Endodermal cell (in vitro differentiated cells): ENCODE data around the gene MED29. TPM values are rescaled to one million over a fixed set of nuclear protein-coding genes. Genes with fewer than 3 reads are reported as not detected.
A peak's percentile ranks its signal among the peaks of the same experiment; 100 is the strongest.

Experiments
- DNase-seq: peaks from one replicate; pipeline ENCODE4 v3.0.0-alpha.2; 2017
- H3K27ac ChIP-seq: 2 replicates; pipeline ENCODE4 v1.5.1; 2013; ENCODE audit warnings: mild to moderate bottlenecking, low read depth, low read length, moderate library complexity
- H3K27me3 ChIP-seq: 2 replicates; pipeline ENCODE4 v1.6.1; 2013; ENCODE audit warnings: mild to moderate bottlenecking, low read length, moderate library complexity; ENCODE audit not compliant: insufficient read depth, control insufficient read depth, poor library complexity, severe bottlenecking
- H3K36me3 ChIP-seq: 2 replicates; pipeline ENCODE4 v1.7.0; 2013; ENCODE audit warnings: mild to moderate bottlenecking, low read length, moderate library complexity; ENCODE audit not compliant: control insufficient read depth, insufficient read depth
- H3K4me1 ChIP-seq: one replicate; pipeline ENCODE4 v1.7.0; 2013; ENCODE audit warnings: low read length; ENCODE audit not compliant: control insufficient read depth, insufficient read depth
- H3K4me3 ChIP-seq: 2 replicates; pipeline ENCODE4 v1.5.1; 2013; ENCODE audit warnings: mild to moderate bottlenecking, low read length, moderate library complexity
- H3K9ac ChIP-seq: 2 replicates; pipeline ENCODE4 v1.6.1; 2013; ENCODE audit warnings: mild to moderate bottlenecking, low read length, moderate library complexity; ENCODE audit not compliant: poor library complexity, severe bottlenecking; ENCODE audit errors: extremely low read depth
- H3K9me3 ChIP-seq: 2 replicates; pipeline ENCODE4 v1.6.1; 2013; ENCODE audit warnings: mild to moderate bottlenecking, low read length, moderate library complexity; ENCODE audit not compliant: control insufficient read depth
- H3K27ac Mint-ChIP-seq: 2 replicates; pipeline ENCODE4 v1.8.0; 2020; ENCODE audit warnings: mixed read lengths
- H3K27me3 Mint-ChIP-seq: 2 replicates; pipeline ENCODE4 v1.8.0; 2021; ENCODE audit warnings: mild to moderate bottlenecking, mixed read lengths; ENCODE audit not compliant: insufficient read depth
- H3K36me3 Mint-ChIP-seq: 2 replicates; pipeline ENCODE4 v1.8.0; 2020; ENCODE audit warnings: low read depth, mixed read lengths
- H3K4me1 Mint-ChIP-seq: 2 replicates; pipeline ENCODE4 v1.8.0; 2020; ENCODE audit warnings: mixed read lengths
- H3K4me3 Mint-ChIP-seq: 2 replicates; pipeline ENCODE4 v1.8.0; 2020; ENCODE audit warnings: mild to moderate bottlenecking, moderate library complexity, mixed read lengths
- H3K9me3 Mint-ChIP-seq: 2 replicates; pipeline ENCODE4 v1.8.0; 2020; ENCODE audit warnings: mild to moderate bottlenecking, mixed read lengths
- WGBS, 2 experiments: methylation state at CpG; one replicate each; pipeline versions ENCODE4 v1.1.5 to v1.1.7; 2013; ENCODE audit warnings: missing lambda C conversion rate in 2 of 2, mixed read lengths in 1 of 2; ENCODE audit not compliant: insufficient coverage in 1 of 2, insufficient read length in 1 of 2; 5-methylcytosine and 5-hydroxymethylcytosine counted together
- total RNA-seq, 2 donors: library from RNA; stranded (reverse); fragmentation: NEBNext Ultra II Directional in 1 of 2; extraction: Animal tissue kit (Norgen Biotek cat#: 25700) in 1 of 2; gene quantifications; 2 replicates in 1 of 2; 3 replicates in 1 of 2; pipeline ENCODE4 v1.2.1, GENCODE V29; 2021
- TF ChIP-seq, protein P1 (sequence below): fragments of 200-600 bp; sonication (generic); conservative IDR thresholded peaks from 2 replicates; pipeline ENCODE4 v1.5.0; 2021; ENCODE audit warnings: antibody characterized with exemption, mild to moderate bottlenecking

The MED29 gene
- total RNA-seq, 2 donors from 2014 or later = 32.6 to 38.9 TPM

DNA sequence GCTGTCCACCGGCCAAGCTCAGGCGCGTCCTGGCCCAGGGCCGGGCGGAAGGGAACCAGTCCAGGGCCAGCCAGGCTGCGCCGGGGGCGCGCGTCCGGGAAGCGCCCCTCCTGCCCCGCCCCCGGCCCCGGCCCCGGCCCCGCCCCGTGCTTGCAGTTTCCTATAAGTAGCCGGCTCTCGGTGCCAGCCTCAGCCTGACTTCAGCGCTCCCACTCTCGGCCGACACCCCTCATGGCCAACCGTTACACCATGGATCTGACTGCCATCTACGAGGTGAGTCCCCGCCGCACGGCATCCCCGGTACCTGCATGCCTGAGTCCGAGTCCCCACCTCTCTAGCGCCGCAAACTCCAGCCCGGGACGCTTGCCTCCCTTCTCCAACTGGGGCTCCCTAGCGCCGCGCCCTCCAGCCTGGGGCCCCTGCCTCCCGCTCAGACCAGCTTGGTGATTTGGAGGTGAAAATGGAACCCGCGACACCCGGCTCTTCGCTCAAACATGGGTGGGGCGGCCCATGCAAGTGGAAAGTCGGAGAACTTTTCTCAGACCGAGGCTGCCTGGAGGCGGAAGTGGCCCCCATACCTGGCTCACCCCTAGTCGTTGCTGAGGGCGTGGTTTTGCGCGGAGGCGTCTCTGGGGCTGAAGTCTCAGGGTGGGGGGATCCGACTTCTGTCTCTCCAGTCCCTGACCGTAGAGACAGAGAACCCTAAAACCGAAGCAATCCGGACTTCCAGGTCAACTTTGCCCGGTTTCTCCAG lies 15.7 kb downstream of the MED29 start, which contains the start of gene ZFP36:
Gene ZFP36 (plus strand): TSS at position 192 of the 754 bp plus-strand sequence. CDS start 58 bp downstream, at position 250.
- Histone ChIP-seq H3K27ac (no peak within 1 kb of the TSS), H3K4me3 (peak within 1 kb of the TSS; percentile 95), H3K9me3 (no peaks in the 10 kb centered on the region), H3K4me1 (peaks cover 14% of the 10 kb centered on the region), H3K36me3 (peaks cover 4% of the 10 kb centered on the region), H3K9ac (peak within 1 kb of the TSS; percentile 86), H3K27me3 (no peaks in the 10 kb centered on the region)
- Mint-ChIP-seq H3K27me3 (no peaks in the 10 kb centered on the region), H3K4me1 (peaks cover 41% of the 10 kb centered on the region), H3K36me3 (peaks cover 10% of the 10 kb centered on the region), H3K27ac (peak within 1 kb of the TSS; percentile 95), H3K9me3 (no peaks in the 10 kb centered on the region), H3K4me3 (peak within 1 kb of the TSS; percentile 91)
- 0 to 1% methylated on average over 16 to 56 of the region's 56 CpGs for WGBS, 2 experiments
- TF ChIP-seq, protein P1, sequence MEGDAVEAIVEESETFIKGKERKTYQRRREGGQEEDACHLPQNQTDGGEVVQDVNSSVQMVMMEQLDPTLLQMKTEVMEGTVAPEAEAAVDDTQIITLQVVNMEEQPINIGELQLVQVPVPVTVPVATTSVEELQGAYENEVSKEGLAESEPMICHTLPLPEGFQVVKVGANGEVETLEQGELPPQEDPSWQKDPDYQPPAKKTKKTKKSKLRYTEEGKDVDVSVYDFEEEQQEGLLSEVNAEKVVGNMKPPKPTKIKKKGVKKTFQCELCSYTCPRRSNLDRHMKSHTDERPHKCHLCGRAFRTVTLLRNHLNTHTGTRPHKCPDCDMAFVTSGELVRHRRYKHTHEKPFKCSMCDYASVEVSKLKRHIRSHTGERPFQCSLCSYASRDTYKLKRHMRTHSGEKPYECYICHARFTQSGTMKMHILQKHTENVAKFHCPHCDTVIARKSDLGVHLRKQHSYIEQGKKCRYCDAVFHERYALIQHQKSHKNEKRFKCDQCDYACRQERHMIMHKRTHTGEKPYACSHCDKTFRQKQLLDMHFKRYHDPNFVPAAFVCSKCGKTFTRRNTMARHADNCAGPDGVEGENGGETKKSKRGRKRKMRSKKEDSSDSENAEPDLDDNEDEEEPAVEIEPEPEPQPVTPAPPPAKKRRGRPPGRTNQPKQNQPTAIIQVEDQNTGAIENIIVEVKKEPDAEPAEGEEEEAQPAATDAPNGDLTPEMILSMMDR = peak; percentile 13
- DNase-seq = peak; percentile 95

DNA sequence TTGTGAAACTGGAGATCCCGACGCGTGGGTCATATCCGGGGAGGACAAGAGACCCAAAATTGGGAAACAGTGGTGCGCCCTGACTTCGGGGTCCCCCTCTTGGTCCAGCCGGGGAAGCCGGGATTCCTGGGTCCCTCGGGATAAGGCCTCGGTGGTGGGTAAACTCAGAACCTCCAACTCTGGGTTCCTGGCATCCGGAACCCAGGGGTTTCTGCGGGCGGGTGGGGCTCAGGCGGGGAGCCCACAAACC lies 16.2 kb downstream of the MED29 start:
- Histone ChIP-seq H3K4me3 (peak overlapping the region; percentile 95), H3K4me1 (peaks cover 10% of the 10 kb centered on the region), H3K9ac (peak overlapping the region; percentile 86), H3K36me3 (peaks cover 4% of the 10 kb centered on the region), H3K27me3 (no peaks in the 10 kb centered on the region), H3K27ac (no peak overlapping the region), H3K9me3 (no peaks in the 10 kb centered on the region)
- peak overlapping the region; percentile 94 for H3K27ac Mint-ChIP-seq
- H3K9me3 Mint-ChIP-seq = no peaks in the 10 kb centered on the region
- DNase-seq = peak; percentile 57
- TF ChIP-seq, protein P1 = no peak
- WGBS, 2 experiments = 22 to 25% methylated on average over 8 to 14 of the region's 14 CpGs
- H3K4me3 Mint-ChIP-seq = peak overlapping the region; percentile 91
- peaks cover 10% of the 10 kb centered on the region for H3K36me3 Mint-ChIP-seq
- H3K27me3 Mint-ChIP-seq = no peaks in the 10 kb centered on the region
- H3K4me1 Mint-ChIP-seq = peaks cover 36% of the 10 kb centered on the region

DNA sequence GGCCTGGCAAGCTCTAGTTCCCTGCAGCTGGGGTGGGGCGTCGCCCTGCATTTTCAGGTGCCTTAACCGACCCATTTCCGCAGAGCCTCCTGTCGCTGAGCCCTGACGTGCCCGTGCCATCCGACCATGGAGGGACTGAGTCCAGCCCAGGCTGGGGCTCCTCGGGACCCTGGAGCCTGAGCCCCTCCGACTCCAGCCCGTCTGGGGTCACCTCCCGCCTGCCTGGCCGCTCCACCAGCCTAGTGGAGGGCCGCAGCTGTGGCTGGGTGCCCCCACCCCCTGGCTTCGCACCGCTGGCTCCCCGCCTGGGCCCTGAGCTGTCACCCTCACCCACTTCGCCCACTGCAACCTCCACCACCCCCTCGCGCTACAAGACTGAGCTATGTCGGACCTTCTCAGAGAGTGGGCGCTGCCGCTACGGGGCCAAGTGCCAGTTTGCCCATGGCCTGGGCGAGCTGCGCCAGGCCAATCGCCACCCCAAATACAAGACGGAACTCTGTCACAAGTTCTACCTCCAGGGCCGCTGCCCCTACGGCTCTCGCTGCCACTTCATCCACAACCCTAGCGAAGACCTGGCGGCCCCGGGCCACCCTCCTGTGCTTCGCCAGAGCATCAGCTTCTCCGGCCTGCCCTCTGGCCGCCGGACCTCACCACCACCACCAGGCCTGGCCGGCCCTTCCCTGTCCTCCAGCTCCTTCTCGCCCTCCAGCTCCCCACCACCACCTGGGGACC lies 16.6 kb downstream of the MED29 start:
- H3K4me1 Mint-ChIP-seq = peaks cover 35% of the 10 kb centered on the region
- H3K4me1 ChIP-seq = peaks cover 9% of the 10 kb centered on the region
- H3K27me3 Mint-ChIP-seq = no peaks in the 10 kb centered on the region
- H3K9ac ChIP-seq = peak overlapping the region; percentile 86
- no peaks in the 10 kb centered on the region for H3K27me3 ChIP-seq
- TF ChIP-seq, protein P1 = no peak
- WGBS, 2 experiments = 76 to 86% methylated on average over 17 to 40 of the region's 40 CpGs
- H3K4me3 ChIP-seq = peak overlapping the region; percentile 95
- H3K9me3 Mint-ChIP-seq = no peaks in the 10 kb centered on the region
- DNase-seq = peak; percentile 58
- H3K36me3 Mint-ChIP-seq = peaks cover 10% of the 10 kb centered on the region
- peak overlapping the region; percentile 91 for H3K4me3 Mint-ChIP-seq
- H3K27ac ChIP-seq = no peak overlapping the region
- peak overlapping the region; percentile 95 for H3K27ac Mint-ChIP-seq
- peaks cover 4% of the 10 kb centered on the region for H3K36me3 ChIP-seq
- H3K9me3 ChIP-seq = no peaks in the 10 kb centered on the region
